Measurements from ENCODE around the gene ARHGAP22.

The ARHGAP22 gene

GRCh38 chr10:48526011-48526821, 78.7 kb downstream of the ARHGAP22 start:
- no peak for DNase-seq

GRCh38 chr10:48525113-48525512, 79.8 kb downstream of the ARHGAP22 start:
- no peak for DNase-seq

- DNase-seq: peak; percentile 7
Measured at GRCh38 chr10:48523820-48524758, 80.8 kb downstream of the ARHGAP22 start.

- DNase-seq: no peak
Measured at GRCh38 chr10:48523212-48523819, 81.6 kb downstream of the ARHGAP22 start.

GRCh38 chr10:48522011-48522765, 82.7 kb downstream of the ARHGAP22 start:
- no peak for DNase-seq

- DNase-seq: no peak
Measured at GRCh38 chr10:48520594-48520993, 84.3 kb downstream of the ARHGAP22 start.

- DNase-seq: no peak
Measured at GRCh38 chr10:48520184-48520506, 84.7 kb downstream of the ARHGAP22 start.

GRCh38 chr10:48519481-48520183, 85.2 kb downstream of the ARHGAP22 start:
- DNase-seq: no peak

GRCh38 chr10:48518986-48519385, 85.9 kb downstream of the ARHGAP22 start:
- DNase-seq: no peak

- DNase-seq: no peak
Measured at GRCh38 chr10:48517911-48518811, 86.7 kb downstream of the ARHGAP22 start.

- no peak for DNase-seq
Measured at GRCh38 chr10:48517482-48517881, 87.4 kb downstream of the ARHGAP22 start.

GRCh38 chr10:48516911-48517310, 88.0 kb downstream of the ARHGAP22 start:
- no peak for DNase-seq

- no peak for DNase-seq
Measured at GRCh38 chr10:48514916-48515315, 90.0 kb downstream of the ARHGAP22 start.

GRCh38 chr10:48514255-48514654, 90.6 kb downstream of the ARHGAP22 start:
- DNase-seq: no peak

GRCh38 chr10:48512861-48513260, 92.0 kb downstream of the ARHGAP22 start:
- DNase-seq: no peak

GRCh38 chr10:48511875-48512231, 93.0 kb downstream of the ARHGAP22 start:
- DNase-seq: no peak

- DNase-seq: no peak
Measured at GRCh38 chr10:48511066-48511874, 93.6 kb downstream of the ARHGAP22 start.

- DNase-seq: no peak
Measured at GRCh38 chr10:48509974-48510692, 94.7 kb downstream of the ARHGAP22 start.
